HFFc6 (cell line): ENCODE data around the gene YIF1B. TPM values are rescaled to one million over a fixed set of nuclear protein-coding genes. Genes with fewer than 3 reads are reported as not detected.

Experiments
- DNase-seq: peaks from one replicate; pipeline ENCODE4 v3.0.0-alpha.2; 2018
- H3K27ac Mint-ChIP-seq: 2 replicates; pipeline ENCODE4 v1.8.0; 2020; ENCODE audit warnings: mild to moderate bottlenecking, mixed read lengths
- H3K27me3 Mint-ChIP-seq: 2 replicates; pipeline ENCODE4 v1.8.0; 2021; ENCODE audit warnings: mild to moderate bottlenecking, moderate library complexity, mixed read lengths; ENCODE audit not compliant: insufficient read depth
- H3K36me3 Mint-ChIP-seq: 2 replicates; pipeline ENCODE4 v1.8.0; 2021; ENCODE audit warnings: low read depth, mixed read lengths
- H3K4me1 Mint-ChIP-seq: 2 replicates; pipeline ENCODE4 v1.8.0; 2020; ENCODE audit warnings: low read depth, mixed read lengths
- H3K4me3 Mint-ChIP-seq: 2 replicates; pipeline ENCODE4 v1.8.0; 2020; ENCODE audit warnings: mild to moderate bottlenecking, moderate library complexity, mixed read lengths
- H3K9me3 Mint-ChIP-seq: 2 replicates; pipeline ENCODE4 v1.8.0; 2020; ENCODE audit warnings: mild to moderate bottlenecking, mixed read lengths
- CTCF ChIP-seq: fragments of 200-600 bp; sonication (generic); IDR thresholded peaks from 2 replicates; pipeline ENCODE4 v1.5.0; 2021; ENCODE audit warnings: antibody characterized with exemption, mild to moderate bottlenecking
- total RNA-seq, 6 experiments: library from RNA; stranded (reverse); fragmentation: NEBNext Ultra II Directional; extraction: Animal tissue kit (Norgen Biotek cat#: 25700); gene quantifications; 2 replicates in 1 of 6; 3 replicates in 5 of 6; pipeline ENCODE4 v1.2.3, GENCODE V29; 2021

Gene YIF1B
- total RNA-seq, 6 experiments from 2014 or later = 80.8 to 98.5 (median 86.6) TPM

- Mint-ChIP-seq H3K9me3 (no peaks in the 10 kb centered on the region), H3K27me3 (peaks cover 23% of the 10 kb centered on the region), H3K4me3 (no peak overlapping the region), H3K27ac (no peak overlapping the region), H3K36me3 (no peaks in the 10 kb centered on the region), H3K4me1 (peaks cover 19% of the 10 kb centered on the region)
- no peak for DNase-seq
- TF ChIP-seq CTCF = no peak
Observed at GRCh38 chr19:38255383-38256014, 60.2 kb downstream of the YIF1B start.

GRCh38 chr19:38253788-38254187, 62.0 kb downstream of the YIF1B start:
- Mint-ChIP-seq H3K27me3 (peaks cover 23% of the 10 kb centered on the region), H3K4me3 (no peak overlapping the region), H3K27ac (no peak overlapping the region), H3K36me3 (no peaks in the 10 kb centered on the region), H3K9me3 (no peaks in the 10 kb centered on the region), H3K4me1 (peaks cover 19% of the 10 kb centered on the region)
- no peak for DNase-seq
- no peak for TF ChIP-seq CTCF

Other genes starting within 250 kb of the YIF1B start
- gene DPF1, start 91.7 kb downstream of the YIF1B start, total RNA-seq = 1 to 10 TPM; 3.3 to 6.6 (median 5.7) TPM
- under 1 TPM in 2 of 6 experiments, not detected in 4; 0.35 to 0.81 TPM for gene PPP1R14A, start 59.6 kb downstream of the YIF1B start, total RNA-seq
- 1 to 10 TPM in 3 of 6 experiments, under 1 TPM in 3; 0.76 to 4.1 (median 0.98) TPM for gene SPINT2, start 51.4 kb downstream of the YIF1B start, total RNA-seq
- not detected for gene C19orf33, start 11.7 kb downstream of the YIF1B start, total RNA-seq
- gene KCNK6, start 3.9 kb upstream of the YIF1B start, total RNA-seq = 1 to 10 TPM; 2.6 to 9.2 (median 2.9) TPM
- under 1 TPM in 5 of 6 experiments, not detected in 1; 0.14 to 0.66 (median 0.25) TPM for gene CATSPERG, start 19.9 kb upstream of the YIF1B start, total RNA-seq
- gene PSMD8, start 58.6 kb upstream of the YIF1B start, total RNA-seq = 100 to 1,000 TPM; 229 to 298 (median 259) TPM
- gene GGN, start 72.1 kb upstream of the YIF1B start, total RNA-seq = 1 to 10 TPM; 1.7 to 3.2 (median 2.2) TPM
- 10 to 100 TPM; 11.7 to 15.3 (median 13.1) TPM for gene SPRED3, start 72.8 kb upstream of the YIF1B start, total RNA-seq
- gene FAM98C, start 87.1 kb upstream of the YIF1B start, total RNA-seq = 10 to 100 TPM; 12.5 to 16.9 (median 15.6) TPM
- gene RASGRP4, start 110.3 kb upstream of the YIF1B start, total RNA-seq = not detected
- gene RYR1, start 117.7 kb upstream of the YIF1B start, total RNA-seq = not detected